Osteocyte (in vitro differentiated cells): ENCODE data around the gene PPARGC1A. TPM values are rescaled to one million over a fixed set of nuclear protein-coding genes. Genes with fewer than 3 reads are reported as not detected.

ENCODE experiments used
- DNase-seq: peaks from one replicate; pipeline ENCODE4 v3.0.0; 2021; ENCODE audit warnings: mixed read lengths; ENCODE audit not compliant: unreplicated experiment; ENCODE audit errors: extremely low spot score
- H3K27ac Mint-ChIP-seq: one replicate; pipeline ENCODE4 v1.8.0; 2021; ENCODE audit warnings: mild to moderate bottlenecking, mixed read lengths; ENCODE audit not compliant: unreplicated experiment
- H3K27me3 Mint-ChIP-seq: one replicate; pipeline ENCODE4 v1.8.0; 2021; ENCODE audit warnings: mixed read lengths; ENCODE audit not compliant: unreplicated experiment
- H3K36me3 Mint-ChIP-seq: one replicate; pipeline ENCODE4 v1.8.0; 2021; ENCODE audit warnings: mixed read lengths; ENCODE audit not compliant: unreplicated experiment
- H3K4me1 Mint-ChIP-seq: one replicate; pipeline ENCODE4 v1.8.0; 2021; ENCODE audit warnings: mixed read lengths; ENCODE audit not compliant: unreplicated experiment
- H3K4me3 Mint-ChIP-seq: one replicate; pipeline ENCODE4 v1.8.0; 2021; ENCODE audit warnings: mild to moderate bottlenecking, moderate library complexity, mixed read lengths; ENCODE audit not compliant: unreplicated experiment
- H3K9me3 Mint-ChIP-seq: one replicate; pipeline ENCODE4 v1.8.0; 2021; ENCODE audit warnings: mixed read lengths; ENCODE audit not compliant: unreplicated experiment
- CTCF ChIP-seq: fragments of 200-600 bp; sonication (generic); IDR thresholded peaks from 2 replicates; pipeline ENCODE4 v1.5.0; 2021; ENCODE audit warnings: antibody characterized with exemption, mild to moderate bottlenecking, moderate library complexity
- total RNA-seq: library from RNA; stranded (reverse); gene quantifications from 2 replicates; pipeline ENCODE4 v1.2.1, GENCODE V29; 2021

PPARGC1A gene
- total RNA-seq, 1 donor from 2014 or later = 10.2 TPM

- Mint-ChIP-seq H3K36me3 (no peaks in the 10 kb centered on the region), H3K27me3 (no peaks in the 10 kb centered on the region), H3K4me1 (peaks cover 61% of the 10 kb centered on the region), H3K4me3 (no peak overlapping the region), H3K9me3 (no peaks in the 10 kb centered on the region), H3K27ac (peak overlapping the region; percentile 84)
- DNase-seq = no peak
- TF ChIP-seq CTCF = no peak
These were observed 44.4 kb upstream of the PPARGC1A start for GRCh38 chr4:23934223-23934622.

GRCh38 chr4:23932901-23933308 lies 43.1 kb upstream of the PPARGC1A start:
- H3K9me3 Mint-ChIP-seq = no peaks in the 10 kb centered on the region
- H3K27me3 Mint-ChIP-seq = no peaks in the 10 kb centered on the region
- H3K36me3 Mint-ChIP-seq = no peaks in the 10 kb centered on the region
- no peak for DNase-seq
- peak overlapping the region; percentile 14 for H3K27ac Mint-ChIP-seq
- H3K4me3 Mint-ChIP-seq = no peak overlapping the region
- TF ChIP-seq CTCF = peak; percentile 50
- H3K4me1 Mint-ChIP-seq = peaks cover 61% of the 10 kb centered on the region

- TF ChIP-seq CTCF = no peak
- peaks cover 55% of the 10 kb centered on the region for H3K4me1 Mint-ChIP-seq
- H3K4me3 Mint-ChIP-seq = no peak overlapping the region
- no peak overlapping the region for H3K27ac Mint-ChIP-seq
- no peaks in the 10 kb centered on the region for H3K27me3 Mint-ChIP-seq
- no peak for DNase-seq
- H3K36me3 Mint-ChIP-seq = no peaks in the 10 kb centered on the region
- no peaks in the 10 kb centered on the region for H3K9me3 Mint-ChIP-seq
These were observed 42.3 kb upstream of the PPARGC1A start for GRCh38 chr4:23932186-23932585.

- Mint-ChIP-seq H3K9me3 (no peaks in the 10 kb centered on the region), H3K36me3 (no peaks in the 10 kb centered on the region), H3K27ac (no peak overlapping the region), H3K4me3 (no peak overlapping the region), H3K4me1 (peaks cover 49% of the 10 kb centered on the region), H3K27me3 (peaks cover 3% of the 10 kb centered on the region)
- no peak for DNase-seq
- no peak for TF ChIP-seq CTCF
These were observed 41.6 kb upstream of the PPARGC1A start for GRCh38 chr4:23931489-23931830.

GRCh38 chr4:23930750-23931488 lies 41.1 kb upstream of the PPARGC1A start:
- H3K36me3 Mint-ChIP-seq = no peaks in the 10 kb centered on the region
- no peaks in the 10 kb centered on the region for H3K9me3 Mint-ChIP-seq
- H3K27me3 Mint-ChIP-seq = peaks cover 8% of the 10 kb centered on the region
- DNase-seq = no peak
- TF ChIP-seq CTCF = no peak
- no peak overlapping the region for H3K27ac Mint-ChIP-seq
- no peak overlapping the region for H3K4me3 Mint-ChIP-seq
- H3K4me1 Mint-ChIP-seq = peaks cover 49% of the 10 kb centered on the region
